IPS-11a (cell line): ENCODE measurements around the gene GSE1.

ENCODE experiments used
- H3K4me3 ChIP-seq: one replicate; pipeline ENCODE4 v1.5.1; 2013; ENCODE audit warnings: low read depth, low read length, control low read depth

The GSE1 gene

GRCh38 chr16:85645021-85645589, 32.0 kb downstream of the GSE1 start:
- no peak overlapping the region for H3K4me3 ChIP-seq

- no peak overlapping the region for H3K4me3 ChIP-seq
Observed at GRCh38 chr16:85646358-85646907, 33.3 kb downstream of the GSE1 start.

GRCh38 chr16:85646976-85647375, 33.9 kb downstream of the GSE1 start:
- H3K4me3 ChIP-seq: no peak overlapping the region

DNA sequence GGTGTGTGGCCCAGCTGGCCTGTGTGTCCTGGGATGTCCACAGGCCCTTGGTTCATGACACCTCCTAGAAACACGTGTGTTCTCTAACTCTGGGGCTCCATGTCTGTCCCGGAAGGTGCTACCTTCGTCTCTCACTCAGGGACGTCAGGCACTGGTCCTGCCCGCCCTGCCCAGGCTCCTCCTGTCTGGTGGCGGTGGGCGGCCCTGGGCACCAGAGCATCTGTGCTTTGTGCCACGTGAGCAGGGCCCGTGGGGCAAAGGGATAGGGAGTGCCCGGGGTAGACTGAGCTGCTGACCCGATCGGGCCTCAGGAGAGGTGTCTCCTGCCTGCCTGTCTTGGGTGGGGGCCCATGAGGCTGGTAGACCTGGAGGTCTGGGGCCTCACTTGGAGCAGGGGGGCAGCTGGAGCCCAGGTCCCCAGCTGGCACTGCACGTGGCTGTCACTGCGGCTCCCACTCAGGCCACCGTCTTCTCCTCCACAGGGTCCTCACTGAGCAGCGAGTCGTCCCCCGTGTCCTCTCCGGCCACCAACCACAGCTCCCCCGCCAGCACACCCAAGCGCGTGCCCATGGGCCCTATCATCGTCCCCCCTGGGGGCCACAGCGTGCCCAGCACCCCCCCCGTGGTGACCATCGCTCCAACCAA, 35.1 kb downstream of the GSE1 start:
- H3K4me3 ChIP-seq: no peak overlapping the region

- H3K4me3 ChIP-seq: no peak overlapping the region
Observed at GRCh38 chr16:85648805-85649204, 35.7 kb downstream of the GSE1 start.

- no peak overlapping the region for H3K4me3 ChIP-seq
Observed at GRCh38 chr16:85649411-85650134, 36.5 kb downstream of the GSE1 start.

GRCh38 chr16:85650135-85650843, 37.2 kb downstream of the GSE1 start:
- H3K4me3 ChIP-seq: no peak overlapping the region

- H3K4me3 ChIP-seq: no peak overlapping the region
Observed at GRCh38 chr16:85650844-85651628, 37.9 kb downstream of the GSE1 start.

- H3K4me3 ChIP-seq: no peak overlapping the region
Observed at GRCh38 chr16:85651629-85652430, 38.7 kb downstream of the GSE1 start.

GRCh38 chr16:85652431-85653221, 39.5 kb downstream of the GSE1 start:
- no peak overlapping the region for H3K4me3 ChIP-seq

GRCh38 chr16:85653290-85653891, 40.3 kb downstream of the GSE1 start:
- H3K4me3 ChIP-seq: no peak overlapping the region

GRCh38 chr16:85654251-85655095, 41.4 kb downstream of the GSE1 start:
- no peak overlapping the region for H3K4me3 ChIP-seq

GRCh38 chr16:85655216-85656129, 42.4 kb downstream of the GSE1 start:
- H3K4me3 ChIP-seq: no peak overlapping the region

DNA sequence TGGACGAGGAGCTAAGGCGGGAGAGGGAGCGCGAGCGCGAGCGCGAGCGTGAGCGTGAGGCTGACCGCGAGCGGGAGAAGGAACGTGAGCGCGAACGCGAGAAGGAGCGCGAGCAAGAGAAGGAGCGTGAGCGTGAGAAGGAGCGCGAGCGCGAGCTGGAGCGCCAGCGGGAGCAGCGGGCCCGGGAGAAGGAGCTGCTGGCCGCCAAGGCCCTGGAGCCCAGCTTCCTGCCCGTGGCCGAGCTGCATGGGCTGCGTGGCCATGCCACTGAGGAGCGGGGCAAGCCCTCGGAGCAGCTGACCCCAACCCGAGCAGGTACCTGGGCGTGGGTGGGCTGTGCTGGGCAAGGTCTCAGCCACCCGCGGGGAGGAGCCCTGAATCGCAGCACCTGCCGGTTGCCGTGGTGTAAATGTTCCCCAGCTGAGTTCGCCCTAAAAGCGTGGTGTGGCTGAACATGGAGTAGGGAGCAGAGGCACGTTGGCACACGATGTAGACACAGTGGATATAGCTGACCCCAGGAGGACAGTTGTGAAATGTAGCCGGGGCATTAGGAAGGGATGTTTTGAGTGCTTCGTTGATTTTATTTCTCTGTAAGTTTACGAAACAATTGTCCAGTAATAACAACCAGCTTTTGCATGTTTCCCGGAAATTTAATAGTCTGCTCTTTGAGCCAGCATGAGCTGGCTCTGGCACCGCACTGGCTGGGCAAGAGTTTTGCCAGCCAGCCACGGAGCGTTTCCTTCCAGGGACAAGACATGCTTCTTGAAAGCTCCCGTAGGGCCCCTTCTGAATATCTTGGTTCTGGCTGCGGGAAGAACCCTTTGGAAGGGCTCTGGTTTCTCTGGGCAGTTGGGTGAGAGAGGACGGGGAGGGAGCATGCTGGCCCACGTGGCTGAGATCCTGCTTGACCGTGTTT, 43.5 kb downstream of the GSE1 start:
- H3K4me3 ChIP-seq: no peak overlapping the region

DNA sequence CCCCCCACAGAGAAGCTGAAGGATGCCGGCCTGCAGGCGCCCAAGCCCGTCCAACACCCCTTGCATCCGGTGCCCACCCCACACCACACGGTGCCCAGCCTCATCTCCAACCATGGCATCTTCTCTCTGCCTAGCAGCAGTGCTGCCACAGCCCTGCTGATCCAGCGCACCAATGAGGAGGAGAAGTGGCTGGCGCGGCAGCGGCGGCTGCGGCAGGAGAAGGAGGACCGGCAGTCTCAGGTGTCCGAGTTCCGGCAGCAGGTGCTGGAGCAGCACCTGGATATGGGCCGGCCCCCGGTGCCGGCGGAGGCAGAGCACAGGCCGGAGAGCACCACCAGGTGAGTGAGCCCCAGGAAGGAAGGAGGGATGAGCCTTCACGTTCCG, 44.1 kb downstream of the GSE1 start:
- H3K4me3 ChIP-seq: no peak overlapping the region

DNA sequence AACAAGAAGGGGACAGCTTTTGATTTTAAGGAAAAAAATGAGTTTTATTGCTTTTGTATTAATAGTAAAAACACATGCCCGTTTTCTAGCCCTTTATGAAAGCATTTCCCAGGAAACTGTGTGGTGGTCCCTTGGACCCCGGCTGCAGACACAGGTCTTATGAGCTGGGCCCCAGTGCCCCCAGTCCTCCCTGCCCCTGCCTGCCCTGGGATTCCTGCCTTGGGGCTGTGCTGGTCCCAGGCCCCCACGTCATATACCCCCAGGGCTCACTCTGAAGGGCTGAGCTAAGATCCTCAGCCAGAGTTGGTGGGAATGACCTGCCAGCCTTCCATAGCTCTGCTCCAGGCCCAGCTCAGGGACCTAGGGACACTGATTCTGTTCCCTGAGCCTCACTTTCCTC, 44.9 kb downstream of the GSE1 start:
- H3K4me3 ChIP-seq: no peak overlapping the region
